Adrenal gland (tissue), 12 donors: ENCODE results near the gene NXT2. TPM values are rescaled to one million over a fixed set of nuclear protein-coding genes. Genes with fewer than 3 reads are reported as not detected.
A peak's percentile ranks its signal among the peaks of the same experiment; 100 is the strongest.

Source experiments
- DNase-seq, 7 donors: peaks; one replicate each; pipeline ENCODE4 v3.0.0-alpha.2; 2019 to 2020
- H3K27ac ChIP-seq, 5 donors: fragments of 200-600 bp; sonication (generic) in 4 of 5; 1 replicate in 3 of 5; 2 replicates in 2 of 5; pipeline versions ENCODE4 v1.5.1 to v1.8.0; 2016 to 2020; ENCODE audit warnings: mild to moderate bottlenecking in 1 of 5
- H3K27me3 ChIP-seq: fragments of 200-600 bp; 2 replicates; pipeline ENCODE4 v1.8.0; 2021
- H3K36me3 ChIP-seq, 2 donors: fragments of 200-600 bp; replicated peaks in 1 of 2; 1 replicate in 1 of 2; 2 replicates in 1 of 2; pipeline versions ENCODE4 v1.5.1 to v1.8.0; 2018 to 2022
- H3K4me1 ChIP-seq, 2 donors: fragments of 200-600 bp; replicated peaks in 1 of 2; 1 replicate in 1 of 2; 2 replicates in 1 of 2; pipeline versions ENCODE4 v1.5.1 to v1.8.0; 2018 to 2021
- H3K4me3 ChIP-seq, 4 donors: fragments of 200-600 bp; sonication (generic) in 3 of 4; one replicate each; pipeline ENCODE4 v1.5.1; 2016 to 2018
- H3K9me3 ChIP-seq, 3 donors: fragments of 200-600 bp; sonication (generic) in 1 of 3; replicated peaks in 1 of 3; 1 replicate in 2 of 3; 2 replicates in 1 of 3; pipeline versions ENCODE4 v1.5.1 to v1.8.0; 2016 to 2021
- POLR2A ChIP-seq, 2 donors: fragments of 450-650 bp; IDR thresholded peaks; one replicate each; pipeline ENCODE4 v1.6.1; 2017; ENCODE audit warnings: antibody characterized with exemption in 2 of 2, mild to moderate bottlenecking in 2 of 2, moderate library complexity in 1 of 2
- WGBS, 4 donors: extraction: QIAGEN DNeasy Blood & Tissue Kit in 2 of 4; methylation state at CpG; one replicate each; pipeline versions ENCODE4 v1.1.5 to v1.1.7; 2013 to 2017; 5-methylcytosine and 5-hydroxymethylcytosine counted together
- intact Hi-C, 2 donors: fragments of 100-400 bp; cut with DNase I; formaldehyde crosslinking; loops; one replicate each; pipeline versions ENCODE4 v1.14.1 to v1.15.0; 2022 to 2023
- polyA plus RNA-seq, 3 donors: library from polyadenylated mRNA; stranded (reverse); fragments of 200-250 nt in 2 of 3; fragments of 350-450 nt in 1 of 3; fragmentation: Illumina TruSeq in 1 of 3; extraction: RNeasy Lipid Tissue Mini Kit (QIAGEN cat#74804) in 1 of 3; gene quantifications; one replicate each; pipeline ENCODE4 v1.2.3, GENCODE V29; 2013 to 2014
- total RNA-seq, 9 donors: library from RNA; depleted of rRNA in 4 of 9; stranded (reverse); fragments of >200 nt in 4 of 9; fragments of 120-200 nt in 1 of 9; fragmentation: NEBNext Ultra II Directional in 1 of 9; extraction: Animal tissue kit (Norgen Biotek cat#: 25700) in 1 of 9; gene quantifications; one replicate each; pipeline versions ENCODE4 v1.1.0 to v1.2.4, GENCODE V29; 2013 to 2023
- TF ChIP-seq, protein P1 (sequence below), 6 experiments: fragments of 450-650 bp in 4 of 6; fragments of 200-600 bp in 2 of 6; sonication (generic) in 1 of 6; IDR thresholded peaks; 1 replicate in 5 of 6; 2 replicates in 1 of 6; pipeline versions ENCODE4 v1.5.1 to v1.8.0; 2016 to 2021; ENCODE audit warnings: antibody characterized with exemption in 6 of 6, mild to moderate bottlenecking in 2 of 6, moderate library complexity in 1 of 6
- donor health status: healthy with polysubstance abuse.
- donor health status: Bipolar disorder and iron deficiency.
- donor health status: DM: yes; HTN: yes; CAD: no.
- donor health status: DM: no; HTN: no; CAD: no.
- donor health status: DM: no; HTN: no; CAD: no.
- donor health status: DM: yes; HTN: yes; CAD: no.

Gene NXT2
- total and polyA plus RNA-seq, 12 donors, result 2.3 to 13.0 (median 9.4) TPM

DNA sequence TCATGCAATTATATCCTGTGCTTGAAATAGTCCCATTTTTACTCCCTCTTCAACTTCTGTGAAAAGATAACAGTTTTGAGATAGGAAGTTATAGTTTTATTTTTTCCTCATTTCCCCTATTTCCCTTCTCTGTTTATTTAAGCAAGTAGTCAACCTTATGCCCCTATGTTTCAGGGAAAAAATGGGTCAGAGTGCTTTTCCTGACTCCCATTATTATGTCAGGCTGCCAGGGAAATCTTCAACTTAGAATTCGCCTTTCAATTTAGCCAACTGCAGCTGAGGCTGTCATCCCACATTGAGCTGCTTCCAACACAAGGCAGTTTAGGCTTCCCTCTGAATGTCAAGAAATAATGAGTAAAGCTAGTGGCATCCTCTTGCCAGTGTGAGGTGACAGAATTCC lies 42.3 kb downstream of the NXT2 start:
- TF ChIP-seq, protein P1, sequence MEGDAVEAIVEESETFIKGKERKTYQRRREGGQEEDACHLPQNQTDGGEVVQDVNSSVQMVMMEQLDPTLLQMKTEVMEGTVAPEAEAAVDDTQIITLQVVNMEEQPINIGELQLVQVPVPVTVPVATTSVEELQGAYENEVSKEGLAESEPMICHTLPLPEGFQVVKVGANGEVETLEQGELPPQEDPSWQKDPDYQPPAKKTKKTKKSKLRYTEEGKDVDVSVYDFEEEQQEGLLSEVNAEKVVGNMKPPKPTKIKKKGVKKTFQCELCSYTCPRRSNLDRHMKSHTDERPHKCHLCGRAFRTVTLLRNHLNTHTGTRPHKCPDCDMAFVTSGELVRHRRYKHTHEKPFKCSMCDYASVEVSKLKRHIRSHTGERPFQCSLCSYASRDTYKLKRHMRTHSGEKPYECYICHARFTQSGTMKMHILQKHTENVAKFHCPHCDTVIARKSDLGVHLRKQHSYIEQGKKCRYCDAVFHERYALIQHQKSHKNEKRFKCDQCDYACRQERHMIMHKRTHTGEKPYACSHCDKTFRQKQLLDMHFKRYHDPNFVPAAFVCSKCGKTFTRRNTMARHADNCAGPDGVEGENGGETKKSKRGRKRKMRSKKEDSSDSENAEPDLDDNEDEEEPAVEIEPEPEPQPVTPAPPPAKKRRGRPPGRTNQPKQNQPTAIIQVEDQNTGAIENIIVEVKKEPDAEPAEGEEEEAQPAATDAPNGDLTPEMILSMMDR (IDR thresholded peaks at IDR 0.05), result no peak
- TF ChIP-seq POLR2A (IDR thresholded peaks at IDR 0.05), result no peak
- Histone ChIP-seq H3K4me3 (no peak overlapping the region), H3K36me3 (no peaks in the 10 kb centered on the region), H3K27me3 (peaks cover 34% of the 10 kb centered on the region), H3K27ac (no peak overlapping the region), H3K9me3 (no peaks in the 10 kb centered on the region), H3K4me1 (no peaks in the 10 kb centered on the region)
- WGBS, 4 donors, result 44 to 54% (median 45%) methylated on average over 1 of the region's 1 CpG
- intact Hi-C loops, result no loop called here
- peak in 1 of 7 donors; percentile 0 for DNase-seq

DNA sequence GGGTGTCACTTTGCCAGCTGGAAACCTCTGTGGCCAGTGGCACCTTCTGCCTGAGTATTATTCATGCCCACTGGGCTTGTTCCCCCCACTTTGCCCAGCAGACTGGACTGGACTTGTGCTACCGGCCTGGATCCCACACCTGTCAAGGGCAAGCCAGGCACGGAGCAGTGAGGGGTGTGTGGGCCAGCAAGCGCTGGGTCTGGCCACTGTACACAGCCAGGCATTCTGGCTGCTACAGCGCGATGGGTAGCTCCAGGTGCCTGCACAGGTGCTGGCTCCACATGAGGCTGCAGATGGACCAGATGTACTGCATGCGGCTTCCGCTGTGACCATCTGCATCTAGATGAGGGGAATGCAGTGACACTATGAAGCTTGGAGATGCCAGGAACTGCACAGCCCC lies 48.8 kb downstream of the NXT2 start:
- H3K9me3 ChIP-seq, result no peaks in the 10 kb centered on the region
- H3K27ac ChIP-seq, result no peak overlapping the region
- WGBS, 4 donors, result 82 to 84% methylated on average over 7 of the region's 7 CpGs; no CpG with 5 or more reads in 2 of the 4 donors
- no peaks in the 10 kb centered on the region for H3K36me3 ChIP-seq
- no peak overlapping the region for H3K4me3 ChIP-seq
- no peaks in the 10 kb centered on the region for H3K4me1 ChIP-seq
- intact Hi-C loops, result no loop called here
- peaks cover 36% of the 10 kb centered on the region for H3K27me3 ChIP-seq
- no peak for DNase-seq
- TF ChIP-seq POLR2A (IDR thresholded peaks at IDR 0.05), result no peak
- TF ChIP-seq, protein P1 (IDR thresholded peaks at IDR 0.05), result no peak

DNA sequence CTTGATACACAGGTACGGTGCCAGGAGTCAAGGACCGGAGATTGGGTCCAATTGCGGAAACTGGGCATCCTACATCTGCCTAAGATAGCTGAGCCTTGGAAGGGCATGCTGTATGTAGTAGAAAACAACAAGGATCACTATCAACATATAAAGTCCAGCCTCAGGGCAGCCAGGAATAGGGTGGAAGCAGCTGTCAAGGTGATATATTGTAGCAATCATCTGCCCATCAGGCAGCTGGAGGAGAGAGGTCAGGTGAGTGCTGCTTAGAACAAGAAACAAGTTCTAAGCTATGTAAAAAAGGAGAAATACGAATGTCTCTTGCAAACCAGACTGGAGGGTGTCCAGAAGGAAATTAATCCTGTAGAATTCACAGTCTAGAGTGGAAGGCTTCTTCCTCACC lies 53.5 kb downstream of the NXT2 start:
- DNase-seq, result no peak
- Histone ChIP-seq H3K27ac (no peak overlapping the region), H3K36me3 (no peaks in the 10 kb centered on the region), H3K4me1 (no peaks in the 10 kb centered on the region), H3K27me3 (peaks cover 11% of the 10 kb centered on the region), H3K4me3 (no peak overlapping the region), H3K9me3 (no peaks in the 10 kb centered on the region)
- 61 to 75% (median 68%) methylated on average over 4 of the region's 4 CpGs for WGBS, 4 donors
- intact Hi-C loops, result no loop called here
- TF ChIP-seq, protein P1 (IDR thresholded peaks at IDR 0.05), result no peak
- TF ChIP-seq POLR2A (IDR thresholded peaks at IDR 0.05), result no peak

Other genes starting within 250 kb of the NXT2 start
- under 1 TPM in 1 of 9 donors, not detected in 8; 0.06 TPM for gene GUCY2F, start 54.8 kb upstream of the NXT2 start, total RNA-seq
- gene GUCY2F, start 54.8 kb upstream of the NXT2 start, polyA plus RNA-seq, result not detected
- 1 to 10 TPM in 2 of 9 donors, under 1 TPM in 5, not detected in 2; 0.57 to 6.1 (median 0.87) TPM for gene KCNE5, start 88.3 kb downstream of the NXT2 start, total RNA-seq
- gene KCNE5, start 88.3 kb downstream of the NXT2 start, polyA plus RNA-seq, result 1 to 10 TPM in 1 of 3 donors, under 1 TPM in 1, not detected in 1; 0.54 to 1.4 TPM
- 100 to 1,000 TPM in 6 of 9 donors, 10 to 100 TPM in 3; 78.3 to 179 (median 114) TPM for gene ACSL4, start 196.4 kb downstream of the NXT2 start, total RNA-seq
- gene ACSL4, start 196.4 kb downstream of the NXT2 start, polyA plus RNA-seq, result 100 to 1,000 TPM in 1 of 3 donors, 10 to 100 TPM in 2; 16.9 to 192 (median 31.8) TPM